ENCODE data around the gene LRRC75A.

The LRRC75A gene

DNA sequence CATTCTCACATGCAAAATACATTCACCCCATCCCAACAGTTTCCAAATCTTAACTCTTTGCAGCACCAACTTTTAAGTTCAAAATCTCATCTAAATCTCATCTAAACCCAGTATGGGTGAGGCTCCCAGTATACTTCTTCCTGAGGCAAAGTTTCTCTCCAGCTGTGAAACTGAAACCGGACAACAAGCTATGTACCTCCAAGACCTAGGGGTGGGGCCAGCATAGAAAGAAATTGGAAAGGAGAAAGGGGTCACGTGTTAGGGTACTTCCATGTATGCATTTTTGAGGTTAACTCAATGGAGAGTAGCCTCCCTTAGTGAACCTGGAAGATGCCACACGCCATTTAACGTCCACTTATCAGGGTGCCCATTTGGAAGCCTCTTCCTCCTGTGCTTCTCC, 23.9 kb upstream of the LRRC75A start:
- peaks cover 0 to 5% of the 10 kb centered on the region in 2 donors for H3K27me3 ChIP-seq (ENCODE audit: control insufficient read depth in 1 of 2, insufficient read depth in 2 of 2, low read length in 2 of 2)
- no peak overlapping the region for H3K27ac ChIP-seq (ENCODE audit: low read depth, low read length)
- no peaks in the 10 kb centered on the region for H3K9me3 ChIP-seq (ENCODE audit: control insufficient read depth in 1 of 2, low read length in 2 of 2)
- no peak overlapping the region for H3K9ac ChIP-seq (ENCODE audit: low read depth in 1 of 2, low read length in 2 of 2)
- no peaks in the 10 kb centered on the region for H3K36me3 ChIP-seq (ENCODE audit: control insufficient read depth in 1 of 2, insufficient read depth in 2 of 2, low read length in 2 of 2)
- peaks cover 14 to 20% of the 10 kb centered on the region in 2 donors for H3K4me1 ChIP-seq (ENCODE audit: control insufficient read depth in 1 of 2, insufficient read depth in 2 of 2, low read length in 2 of 2)
- H3K4me3 ChIP-seq (ENCODE audit: low read depth in 1 of 2, low read length in 2 of 2), result no peak overlapping the region

- no peak overlapping the region for H3K4me3 ChIP-seq (ENCODE audit: low read depth in 1 of 2, low read length in 2 of 2)
- H3K9ac ChIP-seq (ENCODE audit: low read depth in 1 of 2, low read length in 2 of 2), result no peak overlapping the region
- H3K9me3 ChIP-seq (ENCODE audit: control insufficient read depth in 1 of 2, low read length in 2 of 2), result no peaks in the 10 kb centered on the region
- peaks cover 10 to 17% of the 10 kb centered on the region in 2 donors for H3K4me1 ChIP-seq (ENCODE audit: control insufficient read depth in 1 of 2, insufficient read depth in 2 of 2, low read length in 2 of 2)
- no peak overlapping the region for H3K27ac ChIP-seq (ENCODE audit: low read depth, low read length)
- H3K36me3 ChIP-seq (ENCODE audit: control insufficient read depth in 1 of 2, insufficient read depth in 2 of 2, low read length in 2 of 2), result no peaks in the 10 kb centered on the region
- H3K27me3 ChIP-seq (ENCODE audit: control insufficient read depth in 1 of 2, insufficient read depth in 2 of 2, low read length in 2 of 2), result peaks cover 0 to 5% of the 10 kb centered on the region in 2 donors
Observed at GRCh38 chr17:16513873-16514272, 21.9 kb upstream of the LRRC75A start.

- Histone ChIP-seq H3K27ac (ENCODE audit: low read depth, low read length) (no peak overlapping the region), H3K9me3 (ENCODE audit: control insufficient read depth in 1 of 2, low read length in 2 of 2) (no peaks in the 10 kb centered on the region), H3K4me3 (ENCODE audit: low read depth in 1 of 2, low read length in 2 of 2) (no peak overlapping the region), H3K27me3 (ENCODE audit: control insufficient read depth in 1 of 2, insufficient read depth in 2 of 2, low read length in 2 of 2) (peaks cover 0 to 5% of the 10 kb centered on the region in 2 donors), H3K9ac (ENCODE audit: low read depth in 1 of 2, low read length in 2 of 2) (no peak overlapping the region), H3K36me3 (ENCODE audit: control insufficient read depth in 1 of 2, insufficient read depth in 2 of 2, low read length in 2 of 2) (no peaks in the 10 kb centered on the region), H3K4me1 (ENCODE audit: control insufficient read depth in 1 of 2, insufficient read depth in 2 of 2, low read length in 2 of 2) (peaks cover 17% of the 10 kb centered on the region in 2 donors)
Observed at GRCh38 chr17:16512011-16512410, 20.0 kb upstream of the LRRC75A start.

DNA sequence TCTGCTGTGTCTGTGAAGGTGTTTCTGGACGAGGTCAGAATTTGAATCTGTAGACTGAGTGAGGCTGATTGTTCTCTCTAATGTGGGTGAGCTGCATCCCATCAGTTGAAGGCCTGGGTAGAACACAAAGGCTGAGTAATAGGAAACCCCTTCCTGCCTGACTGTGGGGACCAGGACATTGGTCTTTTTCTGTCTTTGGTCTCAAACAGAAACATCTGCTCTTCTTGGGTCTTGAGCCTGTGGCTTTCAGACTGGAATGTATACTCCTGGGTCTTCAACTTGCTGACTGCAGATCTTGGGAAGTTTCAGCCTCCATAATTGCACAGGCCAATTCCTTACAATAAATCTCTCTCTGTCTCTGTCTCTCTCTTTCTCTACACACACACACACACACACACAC, 19.6 kb upstream of the LRRC75A start:
- Histone ChIP-seq H3K4me3 (ENCODE audit: low read depth in 1 of 2, low read length in 2 of 2) (no peak overlapping the region), H3K27me3 (ENCODE audit: control insufficient read depth in 1 of 2, insufficient read depth in 2 of 2, low read length in 2 of 2) (peaks cover 0 to 5% of the 10 kb centered on the region in 2 donors), H3K36me3 (ENCODE audit: control insufficient read depth in 1 of 2, insufficient read depth in 2 of 2, low read length in 2 of 2) (no peaks in the 10 kb centered on the region)

GRCh38 chr17:16507918-16508533, 16.0 kb upstream of the LRRC75A start:
- Histone ChIP-seq H3K4me3 (ENCODE audit: low read depth in 1 of 2, low read length in 2 of 2) (no peak overlapping the region), H3K9ac (ENCODE audit: low read depth in 1 of 2, low read length in 2 of 2) (no peak overlapping the region), H3K27me3 (ENCODE audit: control insufficient read depth in 1 of 2, insufficient read depth in 2 of 2, low read length in 2 of 2) (no peaks in the 10 kb centered on the region), H3K36me3 (ENCODE audit: control insufficient read depth in 1 of 2, insufficient read depth in 2 of 2, low read length in 2 of 2) (no peaks in the 10 kb centered on the region), H3K9me3 (ENCODE audit: control insufficient read depth in 1 of 2, low read length in 2 of 2) (no peaks in the 10 kb centered on the region), H3K4me1 (ENCODE audit: control insufficient read depth in 1 of 2, insufficient read depth in 2 of 2, low read length in 2 of 2) (peaks cover 12 to 17% of the 10 kb centered on the region in 2 donors), H3K27ac (ENCODE audit: low read depth, low read length) (no peak overlapping the region)

More for the DNA sequence above, 19.6 kb upstream of the LRRC75A start:
- H3K9me3 ChIP-seq (ENCODE audit: control insufficient read depth in 1 of 2, low read length in 2 of 2), result no peaks in the 10 kb centered on the region
- H3K9ac ChIP-seq (ENCODE audit: low read depth in 1 of 2, low read length in 2 of 2), result no peak overlapping the region
- peaks cover 13% of the 10 kb centered on the region in 2 donors for H3K4me1 ChIP-seq (ENCODE audit: control insufficient read depth in 1 of 2, insufficient read depth in 2 of 2, low read length in 2 of 2)
- no peak overlapping the region for H3K27ac ChIP-seq (ENCODE audit: low read depth, low read length)

- no peaks in the 10 kb centered on the region for H3K9me3 ChIP-seq (ENCODE audit: control insufficient read depth in 1 of 2, low read length in 2 of 2)
- no peaks in the 10 kb centered on the region for H3K36me3 ChIP-seq (ENCODE audit: control insufficient read depth in 1 of 2, insufficient read depth in 2 of 2, low read length in 2 of 2)
- no peak overlapping the region for H3K4me3 ChIP-seq (ENCODE audit: low read depth in 1 of 2, low read length in 2 of 2)
- no peak overlapping the region for H3K27ac ChIP-seq (ENCODE audit: low read depth, low read length)
- no peak overlapping the region for H3K9ac ChIP-seq (ENCODE audit: low read depth in 1 of 2, low read length in 2 of 2)
- no peaks in the 10 kb centered on the region for H3K27me3 ChIP-seq (ENCODE audit: control insufficient read depth in 1 of 2, insufficient read depth in 2 of 2, low read length in 2 of 2)
- peaks cover 12 to 14% of the 10 kb centered on the region in 2 donors for H3K4me1 ChIP-seq (ENCODE audit: control insufficient read depth in 1 of 2, insufficient read depth in 2 of 2, low read length in 2 of 2)
Observed at GRCh38 chr17:16506188-16506587, 14.2 kb upstream of the LRRC75A start.

GRCh38 chr17:16504984-16505383, 13.0 kb upstream of the LRRC75A start:
- Histone ChIP-seq H3K36me3 (ENCODE audit: control insufficient read depth in 1 of 2, insufficient read depth in 2 of 2, low read length in 2 of 2) (no peaks in the 10 kb centered on the region), H3K9ac (ENCODE audit: low read depth in 1 of 2, low read length in 2 of 2) (no peak overlapping the region), H3K4me3 (ENCODE audit: low read depth in 1 of 2, low read length in 2 of 2) (no peak overlapping the region), H3K27me3 (ENCODE audit: control insufficient read depth in 1 of 2, insufficient read depth in 2 of 2, low read length in 2 of 2) (no peaks in the 10 kb centered on the region), H3K9me3 (ENCODE audit: control insufficient read depth in 1 of 2, low read length in 2 of 2) (no peaks in the 10 kb centered on the region), H3K4me1 (ENCODE audit: control insufficient read depth in 1 of 2, insufficient read depth in 2 of 2, low read length in 2 of 2) (peaks cover 12 to 14% of the 10 kb centered on the region in 2 donors), H3K27ac (ENCODE audit: low read depth, low read length) (no peak overlapping the region)

- H3K27ac ChIP-seq (ENCODE audit: low read depth, low read length), result no peak overlapping the region
- peaks cover 5 to 6% of the 10 kb centered on the region in 2 donors for H3K4me1 ChIP-seq (ENCODE audit: control insufficient read depth in 1 of 2, insufficient read depth in 2 of 2, low read length in 2 of 2)
- H3K9ac ChIP-seq (ENCODE audit: low read depth in 1 of 2, low read length in 2 of 2), result no peak overlapping the region
- no peak overlapping the region for H3K4me3 ChIP-seq (ENCODE audit: low read depth in 1 of 2, low read length in 2 of 2)
- H3K36me3 ChIP-seq (ENCODE audit: control insufficient read depth in 1 of 2, insufficient read depth in 2 of 2, low read length in 2 of 2), result no peaks in the 10 kb centered on the region
- no peaks in the 10 kb centered on the region for H3K9me3 ChIP-seq (ENCODE audit: control insufficient read depth in 1 of 2, low read length in 2 of 2)
- H3K27me3 ChIP-seq (ENCODE audit: control insufficient read depth in 1 of 2, insufficient read depth in 2 of 2, low read length in 2 of 2), result no peaks in the 10 kb centered on the region
Observed at GRCh38 chr17:16496820-16497489, 5.0 kb upstream of the LRRC75A start.

DNA sequence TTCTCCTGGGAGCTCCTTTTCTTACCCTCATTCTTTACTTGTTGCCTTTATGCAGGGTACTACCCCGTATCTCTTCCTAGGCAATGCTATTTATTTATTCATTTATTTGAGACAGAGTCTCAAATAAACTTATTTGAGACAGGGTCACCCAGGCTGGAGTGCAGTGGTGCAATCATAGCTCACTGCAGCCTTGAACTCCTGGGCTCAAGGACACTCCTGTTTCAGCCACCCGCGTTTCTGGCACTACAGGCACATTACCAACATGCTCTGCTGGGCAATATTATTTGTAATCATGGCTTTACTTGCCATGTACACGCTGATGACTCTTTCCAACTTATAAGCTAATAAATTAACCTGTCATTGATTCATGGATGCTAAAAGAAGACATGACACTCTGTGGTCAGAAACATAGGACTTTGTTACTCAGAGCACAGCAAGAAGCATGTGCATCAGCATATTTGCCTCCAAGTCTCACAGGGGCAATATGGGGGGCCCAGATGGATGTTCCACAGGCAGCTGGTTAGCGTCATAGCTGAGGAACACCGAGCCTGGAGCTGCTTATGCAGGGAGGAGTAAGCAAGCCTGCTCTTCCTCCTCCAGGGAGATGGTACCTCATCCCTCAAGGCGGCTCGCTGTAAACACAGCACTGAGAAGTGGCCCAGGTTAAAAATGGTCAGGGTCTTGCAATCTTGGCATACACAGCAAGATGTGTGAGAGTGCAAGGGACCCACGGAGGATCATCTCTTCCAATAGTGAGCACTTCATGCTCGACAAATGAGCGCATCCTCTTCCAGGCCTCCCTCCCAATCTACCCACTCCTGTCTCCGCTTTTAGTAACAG, 4.2 kb upstream of the LRRC75A start:
- H3K27me3 ChIP-seq (ENCODE audit: control insufficient read depth in 1 of 2, insufficient read depth in 2 of 2, low read length in 2 of 2), result no peaks in the 10 kb centered on the region
- H3K9ac ChIP-seq (ENCODE audit: low read depth in 1 of 2, low read length in 2 of 2), result no peak overlapping the region
- H3K36me3 ChIP-seq (ENCODE audit: control insufficient read depth in 1 of 2, insufficient read depth in 2 of 2, low read length in 2 of 2), result no peaks in the 10 kb centered on the region
- H3K9me3 ChIP-seq (ENCODE audit: control insufficient read depth in 1 of 2, low read length in 2 of 2), result no peaks in the 10 kb centered on the region
- no peak overlapping the region for H3K4me3 ChIP-seq (ENCODE audit: low read depth in 1 of 2, low read length in 2 of 2)
- no peak overlapping the region for H3K27ac ChIP-seq (ENCODE audit: low read depth, low read length)
- peaks cover 6 to 7% of the 10 kb centered on the region in 2 donors for H3K4me1 ChIP-seq (ENCODE audit: control insufficient read depth in 1 of 2, insufficient read depth in 2 of 2, low read length in 2 of 2)

DNA sequence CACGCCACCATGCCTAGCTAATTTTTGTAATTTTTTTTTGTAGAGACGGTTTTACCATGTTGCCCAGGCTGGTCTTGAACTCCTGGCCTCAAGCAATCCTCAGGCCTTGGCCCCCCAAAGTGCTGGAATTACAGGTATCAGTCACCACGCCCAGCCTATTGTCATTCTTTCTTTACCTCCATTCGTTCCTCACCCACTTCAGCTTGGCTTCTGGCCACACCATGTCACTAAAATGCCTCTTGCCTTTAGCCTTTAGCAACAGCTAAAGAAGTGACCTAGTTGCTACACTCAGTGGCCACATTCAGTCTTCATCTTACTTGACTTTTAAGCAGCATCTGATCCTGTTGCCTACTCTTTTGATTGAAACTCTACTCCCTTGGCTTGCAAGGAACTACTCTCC, 3.6 kb upstream of the LRRC75A start:
- no peaks in the 10 kb centered on the region for H3K9me3 ChIP-seq (ENCODE audit: control insufficient read depth in 1 of 2, low read length in 2 of 2)
- no peak overlapping the region for H3K27ac ChIP-seq (ENCODE audit: low read depth, low read length)
- peaks cover 6 to 12% of the 10 kb centered on the region in 2 donors for H3K4me1 ChIP-seq (ENCODE audit: control insufficient read depth in 1 of 2, insufficient read depth in 2 of 2, low read length in 2 of 2)
- H3K4me3 ChIP-seq (ENCODE audit: low read depth in 1 of 2, low read length in 2 of 2), result no peak overlapping the region
- no peaks in the 10 kb centered on the region for H3K36me3 ChIP-seq (ENCODE audit: control insufficient read depth in 1 of 2, insufficient read depth in 2 of 2, low read length in 2 of 2)
- H3K27me3 ChIP-seq (ENCODE audit: control insufficient read depth in 1 of 2, insufficient read depth in 2 of 2, low read length in 2 of 2), result no peaks in the 10 kb centered on the region
- no peak overlapping the region for H3K9ac ChIP-seq (ENCODE audit: low read depth in 1 of 2, low read length in 2 of 2)

Measured in duodenal mucosa (tissue), 2 donors.